ENCODE data around the gene RABGAP1L. TPM values are rescaled to one million over a fixed set of nuclear protein-coding genes. Genes with fewer than 3 reads are reported as not detected.

RABGAP1L gene
- total and polyA plus RNA-seq, 2 of the 8 experiments (the other 6 are each of a cell fraction or from before 2014, with no cell fraction given) = 33.3 to 156 TPM

GRCh38 chr1:174284052-174284451, 124.7 kb downstream of the RABGAP1L start (continued):
- no peak for TF ChIP-seq CBX8 (IDR thresholded peaks at IDR 0.05; ENCODE audit: borderline replicate concordance, low read depth, low read length)
- TF ChIP-seq KDM5A (IDR thresholded peaks at IDR 0.05; ENCODE audit: low read length) = no peak
- no peak for TF ChIP-seq EP300 (IDR thresholded peaks at IDR 0.05; ENCODE audit: borderline replicate concordance in 1 of 2, low read depth in 2 of 2, low read length in 2 of 2)
- TF ChIP-seq YY1 (IDR thresholded peaks at IDR 0.05; ENCODE audit: low read depth, low read length) = no peak

Measured in H1 (cell line).